ENCODE results near the gene SLC35F3. TPM values are rescaled to one million over a fixed set of nuclear protein-coding genes. Genes with fewer than 3 reads are reported as not detected.

Gene SLC35F3
- polyA plus RNA-seq, 1 donor (not counting 4 experiments of a cell fraction or from before 2014, with no cell fraction given), result 13.8 TPM

DNA sequence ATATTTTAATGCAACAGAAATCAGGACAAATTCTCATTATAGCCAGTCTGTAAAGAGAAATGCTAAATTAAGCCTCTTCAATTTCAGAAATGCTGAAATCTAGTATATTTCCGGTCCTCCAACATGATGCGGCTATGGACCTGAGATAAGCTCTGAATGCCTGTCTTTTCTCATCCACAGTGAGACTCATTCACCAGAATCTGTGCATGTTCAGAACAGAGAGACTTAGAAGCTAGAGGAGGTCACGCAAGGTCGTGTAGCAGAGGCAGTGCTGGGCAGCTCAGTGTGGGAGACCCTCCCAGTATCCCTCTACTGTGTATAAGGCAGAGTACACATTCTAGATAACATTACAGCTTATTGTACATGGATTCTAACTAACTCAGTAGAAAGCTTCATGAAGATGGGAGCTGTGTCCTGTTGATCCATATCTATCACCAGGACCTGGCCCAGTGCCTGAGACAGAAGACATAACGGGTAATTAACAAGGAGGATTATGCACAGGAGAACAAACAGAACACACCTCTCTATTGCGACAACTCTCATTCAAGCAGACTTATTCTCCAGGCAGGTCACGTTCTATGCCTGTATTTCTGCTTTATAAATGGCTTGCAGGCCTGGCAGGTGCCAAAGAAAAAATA is 371.8 kb downstream of the SLC35F3 start:
- dilution Hi-C loops (cut with MboI; ENCODE audit: extremely low pct_ligation_motif_present, low sequenced_read_pairs), result no loop called here

DNA sequence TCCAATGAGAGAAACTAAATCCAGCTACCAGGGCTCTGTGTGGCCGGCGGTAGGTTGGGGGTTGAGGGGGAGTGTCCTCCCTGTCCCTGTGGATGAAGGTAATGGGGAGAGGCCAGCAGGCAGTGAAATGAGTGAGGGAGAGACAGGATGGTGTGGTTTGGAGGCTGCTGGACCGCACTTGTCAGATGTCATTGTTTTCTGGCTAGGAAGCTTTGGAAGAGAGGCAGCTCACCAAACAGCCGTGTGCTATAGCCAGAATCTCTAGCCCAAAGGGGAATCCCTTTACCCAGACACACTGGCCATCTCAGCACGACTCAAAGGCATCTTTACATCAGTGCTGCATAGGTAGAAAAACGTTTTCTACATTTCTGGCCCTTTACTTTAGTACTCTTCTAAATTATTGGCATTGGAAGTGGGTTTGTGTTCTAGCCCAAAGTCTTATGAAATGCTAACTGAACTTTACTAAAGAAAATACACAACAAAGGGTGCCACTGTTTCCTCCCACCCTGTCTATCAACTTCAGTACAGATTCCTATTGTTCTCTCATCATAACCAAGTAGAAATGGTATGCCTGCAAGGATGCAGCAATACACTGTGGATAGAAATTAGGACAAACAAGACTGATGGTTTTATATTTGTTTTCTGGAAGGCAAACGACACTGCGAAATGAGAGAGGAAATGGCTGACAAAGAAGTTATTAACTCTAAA is 372.8 kb downstream of the SLC35F3 start:
- no peaks in the 10 kb centered on the region for H3K79me2 ChIP-seq (ENCODE audit: control insufficient read depth, insufficient read depth, low read length)
- H3K9me1 ChIP-seq (ENCODE audit: control insufficient read depth, extremely low read depth, insufficient read depth, low read length), result no peaks in the 10 kb centered on the region
- no peak overlapping the region for H3K4me2 ChIP-seq (ENCODE audit: control insufficient read depth, extremely low read depth, insufficient read depth, low read depth, low read length)
- no peak for TF ChIP-seq EZH2 (IDR thresholded peaks at IDR 0.05; ENCODE audit: low read length)
- TF ChIP-seq, protein P1, sequence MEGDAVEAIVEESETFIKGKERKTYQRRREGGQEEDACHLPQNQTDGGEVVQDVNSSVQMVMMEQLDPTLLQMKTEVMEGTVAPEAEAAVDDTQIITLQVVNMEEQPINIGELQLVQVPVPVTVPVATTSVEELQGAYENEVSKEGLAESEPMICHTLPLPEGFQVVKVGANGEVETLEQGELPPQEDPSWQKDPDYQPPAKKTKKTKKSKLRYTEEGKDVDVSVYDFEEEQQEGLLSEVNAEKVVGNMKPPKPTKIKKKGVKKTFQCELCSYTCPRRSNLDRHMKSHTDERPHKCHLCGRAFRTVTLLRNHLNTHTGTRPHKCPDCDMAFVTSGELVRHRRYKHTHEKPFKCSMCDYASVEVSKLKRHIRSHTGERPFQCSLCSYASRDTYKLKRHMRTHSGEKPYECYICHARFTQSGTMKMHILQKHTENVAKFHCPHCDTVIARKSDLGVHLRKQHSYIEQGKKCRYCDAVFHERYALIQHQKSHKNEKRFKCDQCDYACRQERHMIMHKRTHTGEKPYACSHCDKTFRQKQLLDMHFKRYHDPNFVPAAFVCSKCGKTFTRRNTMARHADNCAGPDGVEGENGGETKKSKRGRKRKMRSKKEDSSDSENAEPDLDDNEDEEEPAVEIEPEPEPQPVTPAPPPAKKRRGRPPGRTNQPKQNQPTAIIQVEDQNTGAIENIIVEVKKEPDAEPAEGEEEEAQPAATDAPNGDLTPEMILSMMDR (optimal IDR thresholded peaks at IDR 0.05 in 1 of 3, IDR thresholded peaks at IDR 0.05 in 1 of 3, conservative IDR thresholded peaks at IDR 0.05 in 1 of 3; ENCODE audit: extremely low read depth in 1 of 3, insufficient read depth in 2 of 3, low read length in 3 of 3), result no peak
- no peak overlapping the region for H3K4me3 ChIP-seq (ENCODE audit: control insufficient read depth in 2 of 3, extremely low read depth in 1 of 3, insufficient read depth in 2 of 3, low read depth in 1 of 3, low read length in 3 of 3)
- no peaks in the 10 kb centered on the region for H3K9me3 ChIP-seq (ENCODE audit: control insufficient read depth, low read depth, low read length)
- no peak overlapping the region for H2AFZ ChIP-seq (ENCODE audit: control insufficient read depth, low read length)
- H3K9ac ChIP-seq (ENCODE audit: control insufficient read depth, extremely low read depth, insufficient read depth, low read length), result no peak overlapping the region
- no peak for DNase-seq (ENCODE audit: low read depth, low spot score)
- H3K4me1 ChIP-seq (ENCODE audit: control insufficient read depth, extremely low read depth, insufficient read depth, low read length), result no peaks in the 10 kb centered on the region
- no peaks in the 10 kb centered on the region for H3K27me3 ChIP-seq (ENCODE audit: control insufficient read depth, extremely low read depth, insufficient read depth, low read length)
- H3K27ac ChIP-seq (ENCODE audit: control insufficient read depth, insufficient read depth, low read length), result no peak overlapping the region
- H3K36me3 ChIP-seq (ENCODE audit: control insufficient read depth in 2 of 2, extremely low read depth in 1 of 2, insufficient read depth in 2 of 2, low read length in 2 of 2), result peaks cover 0 to 1% of the 10 kb centered on the region in 2 experiments
- H4K20me1 ChIP-seq (ENCODE audit: control insufficient read depth, extremely low read depth, insufficient read depth, low read length), result no peaks in the 10 kb centered on the region
- dilution Hi-C loops (cut with MboI; ENCODE audit: extremely low pct_ligation_motif_present, low sequenced_read_pairs), result no loop called here
- no peak for FAIRE-seq

More for the DNA sequence above, 371.8 kb downstream of the SLC35F3 start:
- DNase-seq (ENCODE audit: low read depth, low spot score) (no peak), FAIRE-seq (no peak)
- no peaks in the 10 kb centered on the region for H3K79me2 ChIP-seq (ENCODE audit: control insufficient read depth, insufficient read depth, low read length)
- H3K9me1 ChIP-seq (ENCODE audit: control insufficient read depth, extremely low read depth, insufficient read depth, low read length), result no peaks in the 10 kb centered on the region
- H4K20me1 ChIP-seq (ENCODE audit: control insufficient read depth, extremely low read depth, insufficient read depth, low read length), result no peaks in the 10 kb centered on the region
- no peak overlapping the region for H3K4me3 ChIP-seq (ENCODE audit: control insufficient read depth in 2 of 3, extremely low read depth in 1 of 3, insufficient read depth in 2 of 3, low read depth in 1 of 3, low read length in 3 of 3)
- H3K9me3 ChIP-seq (ENCODE audit: control insufficient read depth, low read depth, low read length), result no peaks in the 10 kb centered on the region
- H2AFZ ChIP-seq (ENCODE audit: control insufficient read depth, low read length), result no peak overlapping the region
- H3K4me2 ChIP-seq (ENCODE audit: control insufficient read depth, extremely low read depth, insufficient read depth, low read depth, low read length), result no peak overlapping the region
- H3K27me3 ChIP-seq (ENCODE audit: control insufficient read depth, extremely low read depth, insufficient read depth, low read length), result no peaks in the 10 kb centered on the region
- H3K9ac ChIP-seq (ENCODE audit: control insufficient read depth, extremely low read depth, insufficient read depth, low read length), result no peak overlapping the region
- H3K27ac ChIP-seq (ENCODE audit: control insufficient read depth, insufficient read depth, low read length), result no peak overlapping the region
- TF ChIP-seq EZH2 (IDR thresholded peaks at IDR 0.05; ENCODE audit: low read length), result no peak
- TF ChIP-seq, protein P1 (optimal IDR thresholded peaks at IDR 0.05 in 1 of 3, IDR thresholded peaks at IDR 0.05 in 1 of 3, conservative IDR thresholded peaks at IDR 0.05 in 1 of 3; ENCODE audit: extremely low read depth in 1 of 3, insufficient read depth in 2 of 3, low read length in 3 of 3), result no peak
- no peaks in the 10 kb centered on the region for H3K4me1 ChIP-seq (ENCODE audit: control insufficient read depth, extremely low read depth, insufficient read depth, low read length)
- H3K36me3 ChIP-seq (ENCODE audit: control insufficient read depth in 2 of 2, extremely low read depth in 1 of 2, insufficient read depth in 2 of 2, low read length in 2 of 2), result peaks cover 0 to 1% of the 10 kb centered on the region in 2 experiments
